Measurements from ENCODE around the gene FKBP4. TPM values are rescaled to one million over a fixed set of nuclear protein-coding genes. Genes with fewer than 3 reads are reported as not detected.

Gene FKBP4
- total and polyA plus RNA-seq, 9 of the 15 experiments (the other 6 are each of a cell fraction or from before 2014, with no cell fraction given): 16.3 to 154 (median 90.1) TPM

DNA sequence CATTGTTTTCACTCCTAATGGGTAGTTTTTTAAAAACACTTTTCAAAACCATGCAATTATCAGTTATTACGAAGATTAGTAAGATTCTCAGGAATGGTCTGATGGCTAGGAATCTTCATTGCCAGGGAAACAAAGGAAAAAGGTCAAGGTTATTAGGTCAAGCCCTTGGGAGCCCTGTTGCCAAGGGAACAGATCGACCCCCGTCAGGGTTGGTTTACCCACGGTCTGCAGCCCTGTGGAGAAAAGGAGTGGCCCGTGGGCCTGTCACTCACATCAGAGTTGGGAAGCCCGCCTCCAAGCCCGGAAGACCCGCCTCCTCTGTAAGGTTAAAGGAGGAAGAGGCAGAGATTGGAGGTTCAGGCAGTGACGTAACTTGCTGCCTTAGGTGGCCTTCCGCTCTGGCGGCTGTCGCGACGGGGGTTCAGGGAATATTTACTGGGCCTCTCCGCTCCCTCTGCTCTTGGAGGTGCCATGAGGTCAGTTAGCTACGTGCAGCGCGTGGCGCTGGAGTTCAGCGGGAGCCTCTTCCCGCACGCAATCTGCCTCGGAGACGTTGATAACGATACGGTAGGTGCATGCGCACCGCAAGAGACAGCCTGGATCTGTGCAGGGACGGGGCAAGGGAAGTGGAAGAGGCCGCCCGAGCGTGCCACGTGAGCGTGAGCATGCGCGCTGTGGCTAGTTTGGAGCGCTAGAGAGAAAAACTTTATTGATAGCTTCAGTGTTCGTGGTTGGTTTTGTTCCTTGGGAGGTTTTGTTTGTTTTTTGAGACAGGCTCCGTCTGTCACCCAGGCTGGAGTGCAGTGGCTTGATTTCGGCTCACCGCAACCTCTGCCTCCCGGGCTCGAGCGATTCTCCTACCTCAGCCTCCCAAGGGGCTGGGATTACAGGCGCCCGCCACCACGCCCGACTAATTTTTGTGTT, 17.8 kb downstream of the FKBP4 start, which contains the start of gene ITFG2 (continued):
- TF ChIP-seq HMGN3 (IDR thresholded peaks at IDR 0.05; ENCODE audit: borderline replicate concordance, extremely low read depth, insufficient read length, low read depth, low read length) (no peak), RFX7 (CRISPR knock-in tag; IDR thresholded peaks at IDR 0.05) (no peak), SLC30A9 (CRISPR knock-in tag; IDR thresholded peaks at IDR 0.05) (no peak), CBFB (CRISPR knock-in tag; IDR thresholded peaks at IDR 0.05) (peak; percentile 86; the same call in 1 of the 2 replicates), MTF1 (CRISPR knock-in tag; IDR thresholded peaks at IDR 0.05; ENCODE audit: borderline replicate concordance) (no peak), MED1 (CRISPR knock-in tag; IDR thresholded peaks at IDR 0.05; ENCODE audit: borderline replicate concordance) (no peak), ETV1 (tag; conservative IDR thresholded peaks at IDR 0.05; ENCODE audit: low read depth) (peak; percentile 70), ZNF3 (CRISPR knock-in tag; IDR thresholded peaks at IDR 0.05) (no peak), RB1 (IDR thresholded peaks at IDR 0.05; ENCODE audit: low read depth) (no peak), SREBF1 (IDR thresholded peaks at IDR 0.05; ENCODE audit: borderline replicate concordance, low read depth, low read length) (no peak), TARDBP (IDR thresholded peaks at IDR 0.05) (peak; percentile 28; the same call in 1 of the 2 replicates), CBX1 (IDR thresholded peaks at IDR 0.05; ENCODE audit: low read depth) (peak; percentile 15; the same call in 1 of the 2 replicates), PTRF (tag; IDR thresholded peaks at IDR 0.05) (no peak), ARID1B (IDR thresholded peaks at IDR 0.05) (no peak), ZKSCAN3 (CRISPR knock-in tag; IDR thresholded peaks at IDR 0.05) (no peak), ETV5 (CRISPR knock-in tag; IDR thresholded peaks at IDR 0.05; ENCODE audit: low read depth) (peak; percentile 75), ZNF140 (CRISPR knock-in tag; IDR thresholded peaks at IDR 0.05) (no peak), ZNF445 (CRISPR knock-in tag; IDR thresholded peaks at IDR 0.05; ENCODE audit: low read depth) (no peak), SAFB2 (IDR thresholded peaks at IDR 0.05; ENCODE audit: borderline replicate concordance, low read depth, low read length, severe bottlenecking) (no peak)
- TF ChIP-seq, protein P1, sequence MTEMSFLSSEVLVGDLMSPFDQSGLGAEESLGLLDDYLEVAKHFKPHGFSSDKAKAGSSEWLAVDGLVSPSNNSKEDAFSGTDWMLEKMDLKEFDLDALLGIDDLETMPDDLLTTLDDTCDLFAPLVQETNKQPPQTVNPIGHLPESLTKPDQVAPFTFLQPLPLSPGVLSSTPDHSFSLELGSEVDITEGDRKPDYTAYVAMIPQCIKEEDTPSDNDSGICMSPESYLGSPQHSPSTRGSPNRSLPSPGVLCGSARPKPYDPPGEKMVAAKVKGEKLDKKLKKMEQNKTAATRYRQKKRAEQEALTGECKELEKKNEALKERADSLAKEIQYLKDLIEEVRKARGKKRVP (CRISPR knock-in tag; IDR thresholded peaks at IDR 0.05): no peak
- TF ChIP-seq, protein P2, sequence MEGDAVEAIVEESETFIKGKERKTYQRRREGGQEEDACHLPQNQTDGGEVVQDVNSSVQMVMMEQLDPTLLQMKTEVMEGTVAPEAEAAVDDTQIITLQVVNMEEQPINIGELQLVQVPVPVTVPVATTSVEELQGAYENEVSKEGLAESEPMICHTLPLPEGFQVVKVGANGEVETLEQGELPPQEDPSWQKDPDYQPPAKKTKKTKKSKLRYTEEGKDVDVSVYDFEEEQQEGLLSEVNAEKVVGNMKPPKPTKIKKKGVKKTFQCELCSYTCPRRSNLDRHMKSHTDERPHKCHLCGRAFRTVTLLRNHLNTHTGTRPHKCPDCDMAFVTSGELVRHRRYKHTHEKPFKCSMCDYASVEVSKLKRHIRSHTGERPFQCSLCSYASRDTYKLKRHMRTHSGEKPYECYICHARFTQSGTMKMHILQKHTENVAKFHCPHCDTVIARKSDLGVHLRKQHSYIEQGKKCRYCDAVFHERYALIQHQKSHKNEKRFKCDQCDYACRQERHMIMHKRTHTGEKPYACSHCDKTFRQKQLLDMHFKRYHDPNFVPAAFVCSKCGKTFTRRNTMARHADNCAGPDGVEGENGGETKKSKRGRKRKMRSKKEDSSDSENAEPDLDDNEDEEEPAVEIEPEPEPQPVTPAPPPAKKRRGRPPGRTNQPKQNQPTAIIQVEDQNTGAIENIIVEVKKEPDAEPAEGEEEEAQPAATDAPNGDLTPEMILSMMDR (IDR thresholded peaks at IDR 0.05 in 2 of 3, conservative IDR thresholded peaks at IDR 0.05 in 1 of 3; ENCODE audit: insufficient read depth in 2 of 3, low read depth in 1 of 3, low read length in 3 of 3): no peak
